ENCODE data around the gene FAM114A1.
A peak's percentile ranks its signal among the peaks of the same experiment; 100 is the strongest.

The FAM114A1 gene

DNA sequence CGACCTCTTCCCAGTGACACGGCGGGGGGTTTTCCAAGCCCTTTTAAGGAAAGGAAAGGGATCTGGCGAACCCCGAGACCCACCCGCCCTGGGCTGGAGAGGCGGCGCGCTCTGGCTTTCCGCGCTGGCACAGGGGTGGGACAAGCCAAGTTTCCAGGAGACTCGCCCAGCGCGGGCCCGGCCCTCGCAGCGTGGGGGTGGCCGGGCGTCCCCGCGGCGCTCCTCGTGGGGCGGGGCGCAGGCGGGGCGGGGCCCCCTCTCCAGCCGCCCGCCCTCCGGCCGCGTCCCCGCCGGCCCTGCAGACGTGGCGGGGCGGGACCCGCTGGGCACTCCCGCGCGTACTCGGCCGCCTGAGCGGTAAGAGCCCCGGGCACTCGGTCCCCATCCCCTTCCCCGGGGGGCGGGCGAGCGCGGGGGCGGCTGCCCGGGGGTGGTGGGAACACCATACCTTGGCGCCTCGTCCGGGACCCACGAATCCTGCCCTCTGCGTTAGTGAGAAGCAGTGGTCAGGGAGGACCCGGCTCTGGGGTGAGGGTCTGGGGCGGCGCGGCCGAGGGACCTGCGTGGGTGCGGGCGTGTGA lies at the start of gene FAM114A1:
FAM114A1 (plus strand) TSS at position 329 of the 581 bp plus-strand sequence. CDS start 10,273 bp downstream, outside the sequence.
- peak in 1 of 2 donors; percentile 48 for DNase-seq

DNA sequence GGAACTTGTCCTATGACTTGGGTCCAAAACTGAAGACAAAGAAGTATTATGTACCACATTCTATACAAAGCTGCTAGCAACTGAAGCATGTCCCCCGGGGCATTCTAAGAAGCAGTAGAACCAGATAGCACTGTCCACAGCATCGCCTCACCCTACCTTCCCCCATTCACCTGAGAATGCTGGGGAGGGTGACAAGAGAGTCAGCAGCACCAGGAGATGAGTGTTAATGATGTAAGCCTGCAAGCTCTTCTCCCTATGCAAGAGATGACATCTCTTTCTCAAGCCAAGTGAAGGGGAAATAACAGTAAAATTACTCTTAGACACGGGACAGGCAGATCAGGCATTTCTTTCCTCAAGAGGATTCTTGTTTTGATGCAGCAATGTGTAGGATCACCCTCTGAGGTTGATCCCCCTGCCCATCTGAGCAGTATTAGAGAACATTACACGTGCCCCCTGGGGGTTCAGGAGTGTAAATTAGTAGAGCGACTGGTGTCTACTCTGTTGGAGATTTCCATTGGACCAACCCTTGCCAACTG lies 49.1 kb upstream of the FAM114A1 start:
- DNase-seq, result no peak

DNA sequence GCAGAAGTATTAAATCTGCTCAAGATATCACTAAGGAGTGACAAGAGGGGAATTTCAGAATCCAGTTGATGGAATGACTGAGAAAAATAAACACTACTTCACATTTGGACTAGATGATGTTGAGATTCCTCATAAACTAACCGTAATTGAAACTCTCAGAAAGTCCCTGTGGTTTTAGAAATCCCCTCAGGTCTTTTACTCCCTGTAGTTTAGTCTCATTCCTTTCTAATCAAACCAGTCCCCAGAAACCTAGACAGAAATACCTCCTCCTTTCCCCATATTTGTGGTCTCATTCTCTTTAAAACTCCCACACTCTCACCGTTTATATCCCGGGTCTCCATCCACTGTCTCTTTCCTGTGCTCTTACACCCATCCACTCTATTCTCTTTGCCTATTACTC lies 48.0 kb upstream of the FAM114A1 start:
- no peak for DNase-seq

DNA sequence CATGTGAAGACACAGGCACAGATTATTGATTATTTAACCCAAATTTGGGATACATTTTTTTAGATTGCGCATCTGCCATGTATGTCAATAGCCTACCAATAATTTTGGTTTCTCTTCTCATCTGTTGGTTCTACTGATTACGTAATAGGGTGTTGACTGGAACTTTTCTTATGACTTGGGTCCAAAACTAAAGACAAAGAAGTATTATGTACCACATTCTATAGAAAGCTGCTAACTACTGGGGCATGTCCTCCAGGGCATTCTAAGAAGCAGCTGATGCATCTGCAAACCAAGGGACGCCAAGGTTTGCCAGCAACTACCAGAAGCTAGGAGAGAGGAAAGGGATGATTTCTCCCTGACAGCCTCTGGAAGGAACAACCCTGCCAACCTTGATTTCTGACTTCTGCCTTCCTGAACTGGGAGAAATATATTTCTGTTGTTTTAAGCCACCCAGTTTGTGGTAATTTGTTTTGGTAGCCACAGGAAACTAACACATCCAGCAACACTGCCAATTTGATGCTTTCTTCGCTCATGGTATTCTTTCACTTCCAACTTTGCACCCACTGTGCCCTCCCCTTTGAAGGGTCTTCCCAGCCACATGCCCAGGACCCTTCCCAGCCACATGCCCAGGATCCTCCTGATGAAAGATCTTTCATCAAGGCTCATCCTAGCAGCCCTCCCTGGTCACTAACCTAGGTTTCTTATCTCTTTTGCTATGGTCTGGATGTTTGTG lies 47.1 kb upstream of the FAM114A1 start:
- no peak for DNase-seq

DNA sequence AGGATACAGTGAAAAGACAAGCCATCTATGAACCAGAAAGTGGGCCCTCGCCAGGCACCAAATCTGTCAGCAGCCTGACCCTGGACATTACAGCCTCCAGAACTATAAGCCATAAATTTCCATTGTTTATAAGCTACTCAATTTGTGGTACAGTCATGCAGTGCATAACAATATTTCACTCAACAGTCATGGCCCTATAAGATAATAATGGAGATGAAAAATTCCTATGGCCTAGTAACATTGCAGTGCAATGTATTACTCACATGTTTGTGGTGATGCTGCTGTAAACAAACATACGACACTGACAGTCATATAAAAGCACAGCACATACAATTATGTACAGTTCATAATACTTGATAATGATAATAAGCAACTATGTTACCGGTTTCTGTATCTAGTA lies 45.9 kb upstream of the FAM114A1 start:
- no peak for DNase-seq

DNA sequence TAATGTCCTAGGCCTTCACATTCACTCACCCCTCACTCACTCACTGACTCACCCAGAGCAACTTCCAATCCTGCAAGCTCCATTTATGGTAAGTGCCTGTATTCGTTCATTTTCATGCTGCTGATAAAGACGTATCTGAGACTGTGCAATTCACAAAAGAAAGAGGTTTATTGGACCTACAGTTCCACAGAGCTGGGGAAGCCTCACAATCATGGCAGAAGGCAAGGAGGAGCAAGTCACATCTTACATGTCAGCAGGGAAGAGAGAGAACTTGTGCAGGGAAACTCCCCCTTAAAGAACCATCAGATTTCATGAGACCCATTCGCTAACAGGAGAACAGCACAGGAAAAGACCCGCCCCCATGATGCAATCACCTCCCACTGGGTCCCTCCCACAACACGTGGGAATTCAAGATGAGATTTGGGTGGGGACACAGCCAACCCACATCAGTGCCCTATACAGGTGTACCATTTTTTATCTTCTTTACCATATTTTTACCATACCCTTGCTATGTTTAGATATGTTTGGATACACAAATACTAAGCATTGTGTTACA lies 44.8 kb upstream of the FAM114A1 start:
- no peak for DNase-seq

DNA sequence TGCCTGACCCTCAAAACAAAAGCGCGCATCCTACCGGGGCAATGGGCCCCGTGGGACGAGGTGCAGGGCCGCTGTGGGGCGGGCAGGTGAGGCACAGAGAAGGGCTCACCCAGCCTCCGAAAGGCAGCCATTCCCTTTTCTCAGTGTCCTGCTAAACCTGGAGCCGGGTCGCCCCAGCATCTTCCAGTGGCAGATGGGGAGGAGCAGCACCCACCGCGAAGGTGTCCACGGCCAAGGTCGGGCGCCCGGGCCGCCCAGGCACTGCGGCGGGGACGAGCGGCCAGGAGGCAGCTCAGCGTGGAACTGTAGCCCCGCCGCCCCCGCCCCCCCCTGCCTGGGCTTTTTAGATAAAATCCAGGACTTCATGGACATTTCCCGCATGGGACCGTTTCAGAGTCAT lies 43.8 kb upstream of the FAM114A1 start:
- no peak for DNase-seq

DNA sequence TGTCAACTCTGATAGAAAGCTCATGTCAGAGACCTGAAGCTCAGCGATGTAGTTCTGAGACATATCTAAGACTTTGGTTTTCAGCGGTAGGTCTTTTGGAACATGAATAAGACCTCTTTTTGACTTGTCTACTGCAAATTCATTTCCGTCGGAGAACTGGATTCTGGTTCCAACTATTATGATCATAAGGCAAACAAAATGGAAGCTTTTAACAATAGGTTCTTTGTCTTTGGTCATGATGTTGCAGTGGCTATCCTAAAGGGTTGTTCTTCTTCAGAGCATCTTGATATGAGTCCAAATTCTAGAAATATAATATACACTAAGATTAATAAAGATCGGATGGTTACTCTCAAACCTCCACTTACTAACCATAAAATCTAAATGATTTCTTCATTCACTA lies 38.4 kb upstream of the FAM114A1 start:
- DNase-seq, result no peak

DNA sequence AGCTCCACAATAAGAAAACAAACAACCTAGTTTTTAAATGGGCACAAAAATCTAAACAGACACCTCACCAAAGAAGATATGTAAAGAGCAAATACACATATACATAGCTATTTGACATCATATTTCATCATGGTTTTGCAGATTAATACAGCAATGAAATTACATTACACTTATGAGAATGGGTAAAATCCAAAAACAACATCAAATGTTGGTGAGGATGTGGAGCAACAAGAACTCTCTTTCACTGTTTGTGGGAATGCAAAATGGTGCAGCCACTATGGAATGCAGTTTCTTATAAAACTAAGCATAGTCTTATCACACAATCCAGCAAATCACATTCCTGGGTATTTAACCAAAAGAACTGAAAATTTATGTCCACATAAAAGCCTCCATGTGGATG lies 36.0 kb upstream of the FAM114A1 start:
- DNase-seq, result no peak

DNA sequence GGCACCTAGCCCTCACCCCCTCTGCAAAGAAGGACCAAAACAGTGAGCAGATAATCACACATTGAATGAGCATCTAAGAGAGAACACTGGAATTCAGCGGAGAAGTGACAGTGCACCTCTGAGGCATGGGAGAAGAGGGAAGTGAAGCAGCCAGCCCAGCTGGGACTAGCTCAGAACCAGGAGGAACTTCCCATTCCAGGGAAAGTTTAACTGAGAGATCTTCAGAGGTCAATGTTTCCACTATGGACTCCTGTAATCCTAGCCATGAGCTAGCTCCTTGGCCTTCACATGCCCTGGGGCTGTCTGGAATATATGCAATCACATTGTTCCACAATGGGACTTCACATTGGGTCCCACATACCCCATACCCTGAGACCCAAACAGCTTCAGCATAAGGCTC lies 35.4 kb upstream of the FAM114A1 start:
- DNase-seq, result no peak

DNA sequence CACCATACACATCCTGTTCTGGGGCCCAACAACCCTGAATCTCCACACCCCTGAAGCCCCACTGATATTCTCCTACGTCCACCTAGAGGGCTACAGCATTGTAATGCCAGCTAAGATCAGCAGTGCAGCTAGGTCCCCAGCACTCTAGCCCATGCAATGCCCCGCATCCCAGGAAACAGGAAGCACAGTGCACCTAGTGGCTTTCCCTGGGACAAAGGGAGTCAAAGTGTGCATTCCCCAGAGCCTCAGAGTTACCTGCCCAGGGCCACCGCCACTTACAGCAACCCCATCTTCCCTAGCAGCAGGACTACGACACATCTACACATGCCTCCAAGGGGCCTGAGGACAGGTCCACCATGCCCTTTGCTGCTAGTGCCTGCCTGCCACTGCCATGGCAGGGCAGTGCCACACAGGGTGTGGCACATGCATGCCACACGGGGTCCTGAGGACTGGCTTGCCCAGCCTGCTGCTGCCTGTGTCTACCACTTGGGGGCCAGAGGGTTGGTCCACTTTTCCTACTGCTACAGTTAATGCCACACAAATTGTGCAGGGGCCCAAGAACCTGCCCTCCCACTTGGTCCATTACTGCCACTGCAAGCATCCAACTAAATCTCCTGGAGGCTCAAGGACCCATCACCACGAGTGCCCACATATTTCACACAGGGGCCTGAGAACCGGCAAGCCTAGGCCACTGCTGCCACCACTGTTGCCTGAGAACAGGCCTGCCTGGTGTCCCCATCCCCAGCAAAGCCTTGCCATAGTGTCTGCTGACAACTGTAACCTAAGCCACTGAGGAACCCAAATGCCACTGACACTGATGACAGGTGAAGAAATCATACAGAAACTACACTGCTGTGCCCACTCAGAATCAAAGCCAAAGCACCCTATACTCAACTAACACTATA lies 34.7 kb upstream of the FAM114A1 start:
- DNase-seq, result no peak

DNA sequence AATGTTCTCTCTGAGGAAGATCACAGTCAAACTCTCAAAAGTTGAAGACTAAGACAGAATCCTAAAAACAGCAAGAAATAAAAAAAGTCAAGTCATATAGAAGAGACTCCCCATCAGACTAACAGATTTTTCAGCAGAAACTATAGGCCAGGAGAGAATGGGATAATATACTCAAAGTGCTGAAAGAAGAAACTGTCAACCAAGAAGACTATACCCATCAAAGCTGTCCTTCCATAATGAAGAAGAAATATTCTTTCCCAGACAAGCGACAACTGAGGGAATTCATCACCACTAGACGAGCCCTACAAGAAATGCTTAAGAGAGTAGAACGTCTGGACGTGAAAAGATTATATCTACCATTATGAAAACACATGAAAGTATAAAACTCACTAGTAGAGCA lies 33.0 kb upstream of the FAM114A1 start:
- DNase-seq, result no peak

DNA sequence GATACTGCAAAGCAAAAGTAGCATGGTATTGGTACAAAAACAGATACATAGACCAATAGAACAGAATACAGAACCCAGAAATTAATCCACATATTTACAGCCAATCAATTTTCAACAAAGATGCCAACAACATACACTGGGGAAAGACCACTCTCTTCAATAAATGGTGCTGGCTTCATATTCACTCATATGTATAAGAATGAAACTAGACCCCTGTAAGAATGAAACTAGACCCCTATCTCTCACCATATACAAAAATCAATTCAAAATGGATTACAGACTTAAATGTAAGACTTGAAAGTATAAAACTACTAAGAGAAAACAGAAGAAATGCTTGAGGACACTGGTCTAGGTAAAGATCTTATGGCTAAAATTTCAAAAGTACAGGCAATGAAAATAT lies 30.3 kb upstream of the FAM114A1 start:
- no peak for DNase-seq

DNA sequence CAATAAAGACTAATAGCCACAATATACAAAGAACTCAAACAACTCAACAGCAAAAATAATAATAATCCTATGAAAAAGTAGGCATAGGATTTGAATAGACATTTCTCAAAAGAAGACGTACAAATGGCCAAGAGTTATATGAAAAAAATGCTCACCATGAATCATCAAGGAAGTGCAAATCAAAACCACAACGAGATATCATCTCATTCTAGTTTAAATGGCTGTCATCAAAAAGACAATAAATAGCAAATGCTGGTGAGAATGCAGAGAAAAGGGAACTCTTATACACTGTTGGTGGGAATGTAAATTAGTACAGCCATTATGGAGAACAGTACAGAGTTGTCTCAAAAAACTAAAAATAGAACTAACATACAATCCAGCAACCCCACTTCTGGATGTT lies 29.8 kb upstream of the FAM114A1 start:
- peak in 1 of 2 donors; percentile 33 for DNase-seq

DNA sequence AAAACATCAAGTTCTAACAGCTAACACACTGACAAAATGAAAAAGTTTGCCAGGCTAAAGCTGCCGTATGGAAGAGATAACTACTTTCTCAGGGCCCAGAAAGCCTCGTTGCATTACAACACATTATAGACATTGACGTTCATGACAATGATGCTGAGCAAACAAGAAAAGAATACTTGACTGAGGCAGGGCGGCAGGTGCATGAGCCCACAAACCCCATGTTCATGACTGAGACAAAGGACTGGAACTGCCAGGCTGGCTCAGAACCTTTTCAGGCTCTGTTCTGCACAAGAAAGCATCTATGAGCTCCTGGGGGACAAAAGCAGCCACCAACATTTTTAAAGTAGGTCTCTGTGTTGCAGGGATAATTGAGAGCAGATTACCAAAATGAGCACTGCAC lies 24.6 kb upstream of the FAM114A1 start:
- DNase-seq, result no peak

DNA sequence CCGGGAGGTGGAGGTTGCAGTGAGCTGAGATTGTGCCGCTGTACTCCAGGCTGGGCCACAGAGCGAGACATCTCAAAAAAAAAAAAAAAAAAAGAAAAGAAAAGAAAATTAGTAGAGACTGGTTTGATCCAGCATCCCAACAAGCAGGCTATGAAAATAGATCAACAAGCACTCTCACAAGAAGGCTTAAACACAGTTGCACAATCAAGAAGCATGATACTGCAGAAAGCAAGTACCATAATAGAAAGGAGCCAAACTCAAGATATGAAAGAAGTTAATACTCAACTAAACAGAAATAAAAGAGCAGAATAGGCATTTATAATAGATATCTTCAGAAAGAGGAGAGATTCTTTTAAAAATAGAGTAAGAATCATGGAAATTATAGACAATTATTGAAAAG lies 21.6 kb upstream of the FAM114A1 start:
- no peak for DNase-seq

DNA sequence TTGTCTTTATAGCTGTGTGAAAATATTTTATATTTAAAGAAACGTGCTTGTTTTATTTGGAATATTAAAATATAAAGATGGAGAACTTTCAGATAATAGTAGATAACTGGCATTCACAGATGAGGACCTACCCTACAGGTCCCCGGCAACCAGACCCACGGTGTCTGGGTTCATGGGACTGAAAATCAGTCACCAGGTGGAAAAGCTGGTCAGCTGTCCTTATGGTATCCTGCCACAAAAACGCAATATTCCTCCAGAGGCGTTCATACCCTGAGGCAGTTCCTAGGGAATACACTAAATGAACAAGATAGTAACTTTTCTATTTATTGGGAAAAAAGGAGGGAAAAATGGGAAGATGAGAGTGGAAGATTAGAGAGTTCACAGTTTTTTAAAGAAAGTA lies 12.1 kb upstream of the FAM114A1 start:
- DNase-seq, result no peak

DNA sequence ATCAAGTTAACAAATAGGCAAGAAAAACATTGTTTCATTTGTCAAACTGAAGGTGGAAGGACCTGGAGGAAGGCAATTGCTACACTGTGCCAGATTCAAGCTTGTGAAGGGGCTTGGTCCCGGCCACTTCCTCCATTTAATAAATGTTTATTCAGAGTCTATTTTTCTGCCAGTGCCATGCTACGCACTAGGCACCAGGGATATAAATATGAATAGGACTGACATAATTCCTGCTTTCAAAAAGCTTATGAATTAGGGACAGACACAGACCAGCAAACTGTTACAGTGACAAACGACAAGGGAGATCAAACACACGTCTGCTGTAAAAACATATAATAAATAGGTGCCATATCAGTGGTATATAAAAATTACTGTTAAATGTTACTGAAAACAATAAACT lies 11.6 kb upstream of the FAM114A1 start:
- DNase-seq, result peak; percentile 22 to 29

DNA sequence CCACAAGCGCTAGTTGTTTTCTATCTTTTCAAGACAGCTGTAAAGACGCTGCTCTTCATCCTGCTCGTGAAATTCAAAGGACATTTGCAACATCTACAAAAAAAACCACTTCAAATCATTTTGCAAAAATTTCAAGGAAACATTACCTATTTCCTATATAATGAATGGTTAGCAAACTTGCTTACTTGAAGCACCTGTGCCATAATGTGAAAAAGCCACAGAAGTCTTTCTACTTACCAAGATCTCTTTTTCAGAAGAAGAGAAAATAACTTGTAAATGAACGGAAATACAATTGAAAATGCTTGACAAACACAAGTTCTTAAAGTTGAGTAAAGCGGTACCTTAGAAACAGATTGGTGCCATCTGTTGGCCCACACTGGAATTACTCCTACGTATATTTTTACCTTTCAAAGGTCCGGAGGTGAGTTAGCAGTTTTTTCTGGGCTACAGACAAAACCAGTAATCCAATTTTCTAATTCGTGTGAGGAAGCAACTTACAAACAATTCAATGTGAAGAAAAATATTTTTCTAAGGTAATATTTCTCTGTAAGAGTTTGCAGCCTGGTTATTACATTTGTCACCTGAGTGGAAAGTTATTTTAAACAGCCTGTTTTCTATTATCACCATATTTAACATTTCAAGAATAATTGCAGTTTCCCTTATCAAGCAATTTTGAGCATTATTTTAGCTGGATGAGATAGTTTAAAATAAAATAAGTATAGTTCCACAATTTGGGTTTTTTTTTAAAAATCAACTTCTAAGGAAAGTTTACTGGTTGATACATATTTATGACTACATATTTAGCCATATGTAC lies 10.9 kb upstream of the FAM114A1 start, which contains the start of gene TLR6:
TLR6 (minus strand) TSS at position 294 of the 814 bp plus-strand sequence. CDS start 27,344 bp downstream, outside the sequence.
- DNase-seq, result peak; percentile 66 to 78

DNA sequence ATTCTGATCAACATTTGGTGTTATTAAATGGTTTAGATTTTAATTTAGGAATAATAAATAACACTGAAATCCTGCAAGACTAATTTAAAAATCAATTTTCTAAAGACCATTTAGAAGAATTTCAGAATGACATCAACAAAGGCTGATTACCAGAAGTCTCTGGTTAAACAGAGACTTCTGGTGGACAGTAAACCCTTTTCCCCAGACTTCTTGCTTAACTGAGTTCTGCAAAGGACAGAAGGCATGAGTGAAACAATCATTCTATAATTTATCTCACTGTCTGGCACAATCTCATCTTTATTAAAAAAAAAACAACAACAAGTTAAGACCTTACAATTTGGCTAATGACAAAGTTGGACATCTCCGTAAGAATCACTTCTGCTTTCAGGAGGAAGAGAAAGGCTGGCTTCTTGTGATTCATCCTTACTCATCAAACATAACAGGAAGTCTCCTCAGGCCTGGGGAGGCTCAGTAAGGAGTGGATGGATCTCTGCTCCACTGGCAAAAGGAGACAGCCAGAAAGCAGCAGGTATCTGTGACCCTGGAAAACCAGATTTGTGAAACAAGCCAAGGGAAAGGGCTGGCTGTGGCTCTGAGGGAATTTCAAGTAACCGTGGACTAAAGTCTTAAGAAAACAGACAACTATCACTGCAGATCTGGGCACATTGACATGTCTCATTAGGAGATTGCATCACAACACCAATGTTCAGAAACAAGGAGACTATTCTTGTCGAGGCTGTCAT lies 10.1 kb upstream of the FAM114A1 start:
- peak; percentile 13 to 64 for DNase-seq

DNA sequence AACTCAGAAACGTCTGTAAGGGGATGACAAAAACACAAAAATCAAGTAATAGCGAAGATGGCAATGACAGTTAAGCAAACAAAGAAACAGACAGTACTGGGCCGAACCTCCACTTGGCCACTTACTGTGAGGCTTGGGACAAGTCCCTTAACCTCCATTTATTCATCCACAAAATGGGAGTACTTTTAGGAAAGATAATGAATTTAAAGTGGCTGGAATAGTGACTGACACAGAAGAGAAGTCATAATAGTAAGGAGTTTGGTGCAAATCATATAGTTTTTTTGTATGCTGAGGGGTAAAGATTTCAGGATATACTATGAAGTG lies 9.5 kb upstream of the FAM114A1 start:
- no peak for DNase-seq

DNA sequence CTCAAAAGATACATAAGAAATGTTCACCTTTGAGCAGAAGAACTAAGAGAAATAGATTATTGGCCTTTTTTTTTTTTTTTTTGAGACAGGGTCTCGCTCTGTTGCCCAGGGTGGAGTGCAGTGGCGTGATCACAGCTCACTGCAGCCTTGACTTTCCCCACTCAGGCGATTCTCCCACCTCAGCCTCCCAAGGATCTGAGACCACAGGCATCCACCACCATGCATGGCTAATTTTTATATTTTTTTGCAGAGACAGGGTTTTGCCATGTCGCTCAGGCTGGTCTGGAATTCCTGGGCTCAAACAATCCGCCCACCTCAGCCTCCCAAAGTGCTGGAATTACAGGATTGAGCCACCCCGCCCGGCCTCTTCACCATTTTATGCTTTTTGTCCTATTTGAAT lies 8.1 kb upstream of the FAM114A1 start:
- no peak for DNase-seq
